ENCODE data around the gene RTN4R.

- TF ChIP-seq CTCF (IDR thresholded peaks at IDR 0.05), result no peak
- no peak for TF ChIP-seq POLR2A (IDR thresholded peaks at IDR 0.05)
Measured at GRCh38 chr22:20234314-20234682, 33.8 kb downstream of the RTN4R start.

Data from testis (tissue), 2 donors.